HG02840 (cell line): ENCODE results near the gene TUBE1.

Experiments used
- ATAC-seq: cut with Tn5 transposase; IDR thresholded peaks from one replicate; pipeline ENCODE4 v1.9.1; 2021; ENCODE audit warnings: mild to moderate bottlenecking, moderate library complexity, moderate number of reproducible peaks; ENCODE audit not compliant: unreplicated experiment, low FRiP score

TUBE1 gene

DNA sequence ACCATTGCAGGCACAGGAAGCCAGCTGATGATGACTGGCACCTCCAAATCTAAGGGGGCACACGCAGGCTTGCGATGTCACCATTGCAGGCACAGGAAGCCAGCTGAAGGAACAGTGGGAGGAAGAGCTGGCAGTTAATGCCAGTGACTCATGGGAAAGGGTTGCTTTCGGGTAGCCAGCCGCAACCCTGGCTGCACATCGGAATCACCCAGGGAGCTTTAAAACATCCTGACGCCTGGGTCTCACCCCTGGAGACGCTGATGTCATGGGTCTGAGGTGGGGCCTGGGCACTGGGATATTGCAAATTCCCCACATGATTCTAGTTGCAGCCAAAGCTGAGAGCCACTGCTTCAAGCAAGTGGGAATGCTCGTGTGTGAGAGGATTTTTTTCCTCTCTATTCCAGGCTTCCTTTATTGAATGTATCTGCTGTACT is 49.5 kb downstream of the TUBE1 start:
- ATAC-seq, result no peak

DNA sequence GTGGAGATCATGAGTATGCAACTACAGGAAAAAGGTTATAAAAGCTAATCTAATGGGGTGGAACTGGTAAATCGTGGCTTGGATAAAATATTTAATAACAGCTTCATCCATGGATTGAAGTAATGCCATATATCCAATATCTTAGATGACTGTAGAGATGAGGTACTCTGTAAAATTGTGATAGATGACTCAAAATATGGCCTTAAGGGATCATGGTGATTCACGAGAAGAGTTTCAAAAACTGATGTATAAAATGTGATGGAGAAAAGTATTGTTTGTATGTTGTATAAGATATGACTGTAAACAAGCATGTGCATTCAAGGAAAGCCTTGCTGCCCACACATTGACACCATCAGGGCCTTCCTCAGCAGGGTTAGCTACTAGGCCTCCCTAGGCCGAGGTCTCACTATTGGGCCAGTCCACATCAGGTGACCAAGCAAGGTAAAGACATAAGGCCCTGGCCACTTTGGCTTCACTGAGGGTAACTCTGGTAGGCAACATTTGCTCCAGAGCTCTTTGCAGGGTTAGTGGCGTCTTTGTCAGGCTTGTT is 51.1 kb downstream of the TUBE1 start:
- ATAC-seq, result no peak

DNA sequence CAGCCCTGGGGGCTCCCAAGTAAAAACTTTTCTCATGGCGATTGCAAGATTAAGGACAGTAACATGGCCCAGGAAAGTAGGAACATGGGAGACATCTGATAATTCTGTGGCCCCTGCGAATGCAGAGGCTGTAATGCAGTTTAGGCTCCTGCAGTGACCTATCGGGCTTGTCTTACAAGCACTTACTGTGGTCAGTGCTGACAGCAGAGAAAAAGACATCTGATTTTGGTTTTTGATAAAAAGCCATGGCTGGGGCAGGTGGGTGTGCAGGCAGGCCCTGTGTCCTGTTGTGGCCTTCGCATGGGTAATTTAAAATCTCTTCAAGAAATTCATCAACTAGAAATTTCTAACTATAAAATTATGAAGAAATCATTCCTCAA is 52.7 kb downstream of the TUBE1 start:
- ATAC-seq, result no peak

DNA sequence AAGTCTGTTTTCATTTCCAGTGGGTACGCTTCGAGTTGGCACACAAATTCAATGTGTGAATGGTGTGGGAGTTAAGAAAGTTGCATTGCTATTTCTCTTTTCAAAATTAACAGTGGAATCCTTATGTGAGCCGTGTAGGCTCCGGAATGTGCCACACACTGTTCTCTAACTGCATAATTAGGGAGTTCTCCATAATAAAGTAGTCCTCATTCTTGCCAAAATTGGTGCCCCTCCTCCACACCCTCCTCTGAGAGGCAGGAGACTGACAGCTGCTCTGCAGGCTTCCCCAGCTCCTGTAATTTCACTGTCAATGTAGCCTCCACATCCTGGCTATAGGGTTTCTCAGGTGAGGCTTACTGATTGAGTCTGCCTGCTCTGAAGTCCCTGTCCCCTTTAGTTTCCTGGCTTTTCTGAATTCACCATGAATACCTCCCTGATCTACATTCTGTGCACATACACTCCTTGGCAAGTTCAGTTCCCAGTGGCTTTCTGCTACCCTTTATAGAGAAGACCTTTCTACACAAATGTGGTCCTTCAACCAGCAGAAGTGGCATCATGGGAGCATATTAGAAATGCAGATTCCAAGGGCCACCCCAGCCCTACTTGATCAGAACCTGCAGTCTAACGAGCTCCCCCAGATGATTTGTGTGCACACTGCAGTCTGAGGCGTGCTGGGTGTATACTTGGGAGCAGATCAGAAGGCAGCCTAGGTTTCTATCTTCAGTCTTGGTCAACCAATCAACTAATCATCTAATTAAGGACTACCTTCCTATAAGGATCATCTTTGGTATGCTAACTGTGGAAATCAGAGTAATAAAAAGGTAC is 53.3 kb downstream of the TUBE1 start:
- ATAC-seq, result no peak

DNA sequence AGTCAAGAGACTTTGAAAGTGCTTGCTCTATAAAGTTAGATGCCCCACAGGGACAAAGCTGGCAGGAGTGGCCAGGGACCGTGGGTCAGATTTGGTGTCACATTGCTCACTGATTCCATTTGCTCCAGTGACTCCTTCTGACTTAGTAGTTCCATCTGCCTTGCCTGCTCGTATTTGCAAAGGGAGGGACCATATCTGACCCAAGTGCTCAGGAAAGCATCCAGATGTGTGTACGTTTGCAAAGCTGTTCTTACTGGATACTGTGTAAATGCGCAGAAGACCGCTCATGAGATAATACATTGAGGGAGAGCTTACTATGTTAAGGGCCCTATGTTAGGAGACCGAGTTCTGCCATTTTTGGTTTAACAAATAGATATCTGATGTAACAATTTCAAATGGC is 54.6 kb downstream of the TUBE1 start:
- ATAC-seq, result no peak

DNA sequence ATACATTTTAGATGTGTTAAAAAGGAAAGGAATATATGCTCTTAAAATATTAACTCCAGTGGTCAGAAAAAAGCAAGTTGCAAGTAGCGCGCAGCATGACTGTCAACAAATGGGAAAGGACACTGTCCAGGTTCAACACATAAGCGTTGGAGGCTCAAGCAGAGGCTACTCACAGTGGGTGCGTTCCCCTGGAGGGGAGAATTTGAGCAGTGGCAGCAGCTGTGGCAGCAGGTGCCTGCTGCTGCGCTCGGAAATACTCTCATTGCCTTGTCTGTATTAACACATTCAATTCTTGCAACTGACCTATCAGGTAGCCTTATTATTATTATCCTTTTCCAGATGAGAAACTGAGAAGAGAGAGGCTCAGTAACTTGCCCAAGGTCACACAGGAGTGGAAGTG is 55.3 kb downstream of the TUBE1 start:
- no peak for ATAC-seq

DNA sequence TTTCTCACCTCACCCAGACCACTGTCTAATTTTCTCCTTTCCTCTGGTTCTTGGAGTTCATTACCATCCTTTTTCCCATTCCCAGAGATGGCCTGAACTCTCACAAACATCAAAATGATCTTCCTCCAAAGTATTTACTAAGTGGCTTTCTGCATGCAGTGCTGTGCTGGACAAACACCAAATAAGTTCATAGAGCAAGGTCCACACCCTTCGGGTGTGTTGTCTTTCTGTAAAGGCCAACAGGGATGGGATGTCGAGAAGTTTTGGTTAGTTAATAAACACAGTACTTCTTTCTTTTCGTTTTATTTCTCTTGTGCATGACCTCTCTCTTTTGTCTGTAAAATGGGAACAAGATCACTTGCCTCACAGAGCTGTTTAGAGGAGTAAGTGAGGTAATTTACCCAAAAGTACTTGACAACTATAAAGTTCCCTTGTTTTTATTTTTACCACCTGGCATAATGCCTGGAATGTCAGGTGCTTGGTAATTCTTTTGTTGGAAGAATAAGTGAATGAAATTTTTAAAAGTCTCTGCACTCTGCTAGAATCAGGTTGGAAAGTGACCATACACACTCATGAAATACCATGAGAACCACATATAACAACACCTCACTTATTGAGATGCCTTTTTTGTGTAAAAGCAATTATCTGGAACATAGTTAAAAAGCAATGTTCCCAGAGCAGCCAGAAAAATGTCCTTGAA is 56.2 kb downstream of the TUBE1 start:
- no peak for ATAC-seq

DNA sequence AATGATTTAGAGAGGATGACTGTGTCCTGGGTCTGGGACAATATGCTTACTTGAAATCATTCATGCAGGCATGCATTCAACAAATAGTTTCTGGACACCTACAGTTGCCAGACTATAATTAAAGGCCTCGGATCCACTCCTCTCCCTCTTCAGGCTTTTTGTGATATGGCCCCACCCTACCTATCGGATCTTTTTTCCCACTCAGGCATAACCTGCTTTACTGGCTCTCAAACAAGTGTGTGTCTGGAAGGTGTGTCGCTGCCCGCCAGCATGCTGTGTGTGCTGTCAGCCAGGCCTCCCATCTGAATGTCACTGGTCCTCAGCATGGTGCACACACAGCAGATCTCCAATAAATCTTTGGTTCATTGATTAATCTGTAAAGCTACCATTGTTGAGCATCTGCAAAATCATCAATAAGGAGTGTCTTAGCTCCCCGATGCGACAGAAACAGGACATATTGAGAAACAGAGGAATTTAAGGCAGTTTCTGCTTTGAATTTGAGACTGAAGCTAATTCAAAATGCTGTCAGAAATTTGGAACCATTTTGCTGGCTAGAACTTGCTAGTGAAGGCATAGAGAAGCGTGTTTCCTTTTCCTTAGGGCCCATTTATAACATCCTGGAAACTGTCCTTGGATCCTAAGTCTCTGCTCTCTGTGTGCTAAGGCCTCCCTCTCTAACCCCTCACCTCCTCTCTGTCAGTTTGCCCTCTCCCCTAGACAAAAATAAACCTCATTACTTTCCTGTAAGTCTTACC is 56.9 kb downstream of the TUBE1 start:
- ATAC-seq, result no peak

DNA sequence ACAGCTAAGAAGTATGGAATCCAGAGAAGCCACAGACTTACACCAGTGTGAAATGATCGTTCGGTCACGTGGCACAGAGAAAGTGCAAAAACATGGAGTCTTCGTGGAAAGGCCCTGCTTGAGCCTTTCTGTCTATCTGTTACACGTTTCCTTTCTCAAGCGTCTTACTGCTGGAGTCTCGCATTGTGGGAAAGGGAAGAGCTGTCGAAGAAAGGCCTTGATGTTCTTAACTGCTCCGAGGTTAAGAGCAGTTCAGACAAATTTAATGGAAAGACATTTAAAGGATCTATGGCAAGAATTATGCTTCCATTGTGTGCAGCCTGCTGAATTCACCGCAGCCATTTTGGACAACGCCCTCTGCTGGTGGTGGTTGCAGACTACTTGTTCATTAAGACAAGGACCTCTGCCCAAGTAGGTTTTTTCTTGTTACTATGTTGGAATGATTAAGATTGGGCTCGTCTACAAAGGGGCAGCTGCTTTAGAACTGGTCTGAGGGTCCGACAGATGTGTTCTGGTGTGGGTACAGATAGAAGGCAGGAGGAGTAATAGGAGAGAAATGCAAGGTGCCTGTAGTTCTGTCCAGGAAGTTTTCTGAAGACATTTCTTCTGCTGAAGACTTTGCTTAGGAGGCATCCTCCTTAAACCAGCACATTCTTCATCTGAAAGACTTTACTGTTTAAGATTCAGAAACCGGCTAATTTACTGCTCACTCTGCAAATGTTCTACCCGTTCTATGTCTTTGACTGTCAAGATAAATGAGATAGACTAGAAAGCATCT is 58.0 kb downstream of the TUBE1 start:
- no peak for ATAC-seq

DNA sequence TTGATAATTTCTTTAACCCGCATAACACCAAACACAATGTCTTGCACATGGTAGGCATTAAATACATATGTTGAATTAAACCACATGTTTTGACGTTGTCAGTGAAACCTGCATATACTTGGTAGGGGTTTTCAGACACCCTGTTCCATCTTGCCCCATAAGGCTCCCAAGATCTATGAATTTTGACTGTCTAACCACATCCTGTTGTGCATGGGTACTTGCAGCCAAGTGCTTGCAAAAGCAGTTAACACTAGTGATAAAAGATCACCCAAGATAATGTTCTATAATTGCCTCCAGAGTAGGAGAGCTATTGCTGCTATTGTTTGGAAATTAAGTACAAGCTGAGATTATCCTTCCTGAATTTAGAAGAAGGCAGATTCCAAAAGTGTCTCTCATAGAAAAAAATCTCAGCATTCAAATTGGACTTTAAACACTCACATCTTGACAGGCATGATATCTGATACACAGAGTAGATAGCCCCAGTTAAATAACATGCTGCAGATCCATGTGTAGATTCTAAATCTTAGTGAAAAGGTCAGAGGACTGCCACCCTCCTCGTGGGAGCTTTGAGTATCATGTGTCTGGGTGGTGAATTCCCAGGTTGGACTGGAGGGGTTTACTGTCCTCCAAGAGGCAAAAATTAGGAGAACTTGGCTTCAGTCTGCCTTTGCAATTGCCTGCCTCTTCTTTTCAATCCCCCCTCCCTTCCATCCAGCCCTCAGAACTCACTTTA is 59.2 kb downstream of the TUBE1 start:
- ATAC-seq, result no peak

DNA sequence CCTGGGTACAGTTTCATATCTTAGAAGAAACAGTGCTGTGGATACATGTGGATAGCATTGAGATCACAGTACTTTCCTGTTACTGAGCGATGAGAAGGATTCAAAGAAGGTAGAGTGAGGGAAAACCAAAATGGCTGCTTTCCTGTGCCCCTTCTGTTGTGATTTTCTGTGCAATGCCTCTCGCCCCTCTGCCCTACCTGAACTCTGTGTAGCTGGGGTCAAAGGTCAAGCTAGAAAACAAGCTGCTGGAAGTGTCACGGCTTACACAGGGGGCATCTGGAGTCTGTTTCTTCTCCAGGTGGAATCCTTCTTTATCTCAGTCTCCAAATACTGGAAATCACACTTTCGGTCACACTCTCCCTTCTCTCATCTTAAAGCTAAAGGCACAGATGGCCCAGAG is 60.3 kb downstream of the TUBE1 start:
- no peak for ATAC-seq

DNA sequence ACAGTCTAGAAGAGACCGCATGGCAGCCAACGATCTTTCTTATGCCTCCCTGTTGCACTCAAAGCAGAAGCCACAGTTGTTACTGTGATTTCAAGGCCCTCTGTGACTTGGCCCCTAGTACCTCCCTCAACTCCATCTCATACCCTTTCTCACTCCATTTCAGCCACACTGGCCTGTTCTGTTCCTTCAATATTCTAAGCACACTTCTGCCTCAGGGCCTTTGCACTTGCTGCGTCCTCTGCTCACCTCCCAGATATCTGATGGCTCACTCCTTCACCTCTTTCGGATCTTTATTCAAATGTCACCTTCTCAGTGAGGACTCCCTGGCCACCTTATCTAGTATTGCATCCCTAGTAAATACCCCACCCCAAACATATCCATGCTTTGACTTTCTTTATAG is 62.8 kb downstream of the TUBE1 start:
- no peak for ATAC-seq

DNA sequence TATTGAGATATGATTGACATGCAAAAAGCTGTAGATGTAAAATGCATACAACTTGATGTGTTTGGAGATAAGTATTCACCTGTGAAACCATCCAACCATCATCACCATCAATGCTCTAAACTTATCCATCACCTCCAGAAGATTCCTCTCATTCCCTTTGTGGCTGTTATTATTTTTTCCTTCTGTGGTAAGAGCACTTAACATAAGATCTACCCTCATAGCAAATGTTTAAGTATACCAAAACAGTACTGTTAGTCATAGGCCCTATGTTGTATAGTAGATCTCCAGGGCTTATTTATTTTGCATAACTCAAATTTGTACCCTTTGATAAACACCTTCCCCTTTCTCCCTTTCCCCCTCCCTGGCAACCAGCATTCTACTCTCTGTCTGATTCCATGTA is 64.5 kb downstream of the TUBE1 start:
- no peak for ATAC-seq

DNA sequence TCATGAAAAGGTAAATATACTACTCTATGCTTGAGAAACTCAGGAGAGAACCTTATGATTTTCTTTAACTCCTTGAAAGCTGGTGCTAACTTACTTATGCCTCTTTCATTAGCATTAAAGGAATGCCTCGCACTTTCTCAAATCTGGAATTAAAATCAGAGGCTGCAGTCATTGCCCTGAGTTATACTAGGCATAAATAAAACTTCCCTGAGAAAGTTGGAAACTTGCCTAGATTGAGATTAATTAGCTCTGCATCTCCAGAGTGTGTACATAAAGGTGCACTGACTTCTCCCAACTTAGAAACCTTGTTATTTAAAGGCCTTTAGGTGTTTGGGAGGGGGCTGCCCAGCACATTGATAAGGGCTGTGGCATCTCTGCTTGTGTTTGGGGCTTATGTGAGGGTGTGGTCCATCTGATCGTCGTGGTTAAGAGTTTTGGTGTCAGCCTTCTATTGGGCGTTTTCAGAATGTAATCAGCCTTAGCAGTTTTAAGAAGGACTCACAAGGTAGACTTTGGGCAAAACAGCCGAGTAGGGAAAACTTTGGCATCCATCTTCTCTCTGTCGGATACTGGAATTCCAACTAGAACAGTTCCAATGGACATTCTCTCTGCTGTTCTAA is 65.5 kb downstream of the TUBE1 start:
- no peak for ATAC-seq
